Epithelial cell of proximal tubule (primary cell): Measurements from ENCODE around the gene MAML2. TPM values are rescaled to one million over a fixed set of nuclear protein-coding genes. Genes with fewer than 3 reads are reported as not detected.

Source experiments
- DNase-seq: peaks from one replicate; pipeline ENCODE4 v3.0.0-alpha.2; 2011; ENCODE audit warnings: low read depth
- H3K4me3 ChIP-seq: 2 replicates; pipeline ENCODE4 v1.5.1; 2011; ENCODE audit warnings: low read depth, mild to moderate bottlenecking, low read length
- total RNA-seq: library from RNA; depleted of rRNA; stranded (reverse); fragments of >200 nt; gene quantifications from 2 replicates; pipeline ENCODE4 v1.2.3, GENCODE V29; 2015
- TF ChIP-seq, protein P1 (sequence below): conservative IDR thresholded peaks from 2 replicates; pipeline ENCODE4 v1.5.1; 2012; ENCODE audit warnings: low read depth, mild to moderate bottlenecking, low read length

The MAML2 gene
- total RNA-seq, 1 donor from 2014 or later: 5.1 TPM

DNA sequence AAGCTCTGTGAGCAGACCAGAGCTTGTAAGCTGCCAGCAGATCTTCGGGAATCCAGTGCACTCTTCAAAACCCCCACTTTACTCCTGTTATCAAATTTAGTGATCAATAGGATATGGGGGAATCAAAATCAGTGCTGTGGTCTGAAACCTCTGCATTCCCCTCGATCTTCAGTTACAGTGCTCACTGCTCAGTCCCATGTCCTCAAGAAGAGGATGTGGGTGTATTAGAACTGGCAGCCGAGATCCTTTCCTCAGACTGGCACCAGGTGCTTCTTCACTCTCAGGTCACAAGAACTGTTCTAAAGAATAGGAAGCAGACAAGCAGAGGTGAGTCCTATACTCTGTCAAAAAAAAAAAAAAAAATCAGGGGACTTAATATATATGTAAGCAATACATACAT, 15.3 kb upstream of the MAML2 start:
- H3K4me3 ChIP-seq: no peak overlapping the region
- TF ChIP-seq, protein P1, sequence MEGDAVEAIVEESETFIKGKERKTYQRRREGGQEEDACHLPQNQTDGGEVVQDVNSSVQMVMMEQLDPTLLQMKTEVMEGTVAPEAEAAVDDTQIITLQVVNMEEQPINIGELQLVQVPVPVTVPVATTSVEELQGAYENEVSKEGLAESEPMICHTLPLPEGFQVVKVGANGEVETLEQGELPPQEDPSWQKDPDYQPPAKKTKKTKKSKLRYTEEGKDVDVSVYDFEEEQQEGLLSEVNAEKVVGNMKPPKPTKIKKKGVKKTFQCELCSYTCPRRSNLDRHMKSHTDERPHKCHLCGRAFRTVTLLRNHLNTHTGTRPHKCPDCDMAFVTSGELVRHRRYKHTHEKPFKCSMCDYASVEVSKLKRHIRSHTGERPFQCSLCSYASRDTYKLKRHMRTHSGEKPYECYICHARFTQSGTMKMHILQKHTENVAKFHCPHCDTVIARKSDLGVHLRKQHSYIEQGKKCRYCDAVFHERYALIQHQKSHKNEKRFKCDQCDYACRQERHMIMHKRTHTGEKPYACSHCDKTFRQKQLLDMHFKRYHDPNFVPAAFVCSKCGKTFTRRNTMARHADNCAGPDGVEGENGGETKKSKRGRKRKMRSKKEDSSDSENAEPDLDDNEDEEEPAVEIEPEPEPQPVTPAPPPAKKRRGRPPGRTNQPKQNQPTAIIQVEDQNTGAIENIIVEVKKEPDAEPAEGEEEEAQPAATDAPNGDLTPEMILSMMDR: no peak

DNA sequence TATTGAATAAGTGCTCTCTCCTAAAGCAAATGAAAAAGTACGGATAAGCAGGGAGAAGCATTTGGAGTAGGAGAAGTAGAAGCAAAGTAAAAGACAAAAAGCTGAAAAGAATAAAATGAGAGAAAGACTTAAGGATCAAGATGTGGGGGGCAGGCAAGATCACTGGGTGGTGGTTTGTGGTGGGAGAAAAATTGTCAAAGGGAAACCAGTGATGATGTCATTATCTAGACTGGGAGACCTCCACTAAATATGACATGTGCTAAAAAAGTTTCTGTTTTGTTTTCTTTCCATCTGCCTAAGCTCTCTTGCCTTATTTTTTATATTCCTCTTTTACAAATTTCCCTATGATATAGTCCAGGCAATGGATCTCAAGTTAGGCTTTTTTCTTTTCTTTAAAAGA, 14.8 kb upstream of the MAML2 start:
- H3K4me3 ChIP-seq: no peak overlapping the region
- TF ChIP-seq, protein P1: no peak
- no peak for DNase-seq

More for the DNA sequence above, 15.3 kb upstream of the MAML2 start:
- DNase-seq: no peak

DNA sequence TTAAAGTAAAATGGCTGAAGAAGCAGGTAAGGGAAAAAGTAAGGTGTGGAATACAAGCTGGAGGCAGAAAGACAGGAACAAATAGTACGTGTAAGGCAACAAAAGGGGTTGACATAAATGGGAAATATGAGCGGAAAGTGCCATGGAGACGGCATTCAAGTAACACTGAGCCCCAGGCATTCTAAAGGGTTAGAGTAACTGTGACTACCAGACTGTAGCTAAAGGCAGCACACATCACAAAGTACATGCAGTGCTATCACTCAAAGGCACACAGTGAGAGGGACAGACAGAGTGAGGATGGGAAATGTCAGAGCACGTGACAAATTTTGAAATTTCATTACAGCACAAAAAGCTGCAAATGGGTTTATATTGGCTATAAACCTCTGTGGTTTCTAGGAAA, 13.9 kb upstream of the MAML2 start:
- DNase-seq: no peak
- H3K4me3 ChIP-seq: no peak overlapping the region
- TF ChIP-seq, protein P1: no peak

DNA sequence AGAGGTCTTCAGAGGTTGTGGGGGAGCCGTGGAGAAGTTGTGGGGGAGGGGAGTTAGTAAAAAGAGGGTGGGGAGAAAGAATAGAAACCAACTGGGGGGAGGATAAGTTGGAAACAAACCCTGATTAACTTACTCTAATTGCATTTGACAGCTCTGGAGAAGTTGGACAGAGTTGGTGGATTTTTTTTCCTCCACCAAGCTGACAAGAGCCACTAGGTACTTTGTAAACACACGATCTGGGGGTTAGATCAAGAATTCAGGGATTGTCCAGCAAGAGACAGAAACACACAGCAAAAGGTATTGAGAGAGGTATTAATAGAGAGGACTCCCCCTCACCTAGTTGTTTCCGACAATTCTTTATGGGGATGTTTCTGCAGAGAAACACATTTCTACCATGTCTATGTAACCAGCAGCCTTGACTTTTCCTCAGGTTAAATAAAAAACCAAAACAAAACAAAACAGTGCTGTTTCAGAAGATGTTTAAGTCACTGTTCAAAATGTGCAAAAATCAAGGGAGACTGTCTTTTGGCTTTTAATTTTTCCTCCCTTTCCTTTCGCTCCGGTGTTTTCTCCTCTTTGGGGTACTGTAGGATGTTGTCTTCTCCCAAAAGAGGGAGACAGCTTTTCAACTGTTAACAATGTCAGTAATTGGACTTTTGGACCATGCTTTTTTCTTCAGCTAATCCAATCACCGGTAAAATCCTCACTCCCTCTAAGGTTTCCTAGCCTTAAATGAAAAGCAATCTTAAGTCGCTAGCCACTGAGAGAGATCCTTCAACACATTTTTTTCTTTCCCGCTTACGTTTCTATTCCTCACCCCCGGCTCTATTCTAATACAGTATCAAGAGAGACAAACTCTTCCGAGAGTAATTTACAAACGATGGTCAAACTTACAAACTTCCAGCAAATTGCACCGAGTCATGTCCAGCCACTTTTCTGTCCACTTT, 708 bp downstream of the MAML2 start:
- no peak for DNase-seq
- H3K4me3 ChIP-seq: peak overlapping the region; percentile 74
- TF ChIP-seq, protein P1: no peak

DNA sequence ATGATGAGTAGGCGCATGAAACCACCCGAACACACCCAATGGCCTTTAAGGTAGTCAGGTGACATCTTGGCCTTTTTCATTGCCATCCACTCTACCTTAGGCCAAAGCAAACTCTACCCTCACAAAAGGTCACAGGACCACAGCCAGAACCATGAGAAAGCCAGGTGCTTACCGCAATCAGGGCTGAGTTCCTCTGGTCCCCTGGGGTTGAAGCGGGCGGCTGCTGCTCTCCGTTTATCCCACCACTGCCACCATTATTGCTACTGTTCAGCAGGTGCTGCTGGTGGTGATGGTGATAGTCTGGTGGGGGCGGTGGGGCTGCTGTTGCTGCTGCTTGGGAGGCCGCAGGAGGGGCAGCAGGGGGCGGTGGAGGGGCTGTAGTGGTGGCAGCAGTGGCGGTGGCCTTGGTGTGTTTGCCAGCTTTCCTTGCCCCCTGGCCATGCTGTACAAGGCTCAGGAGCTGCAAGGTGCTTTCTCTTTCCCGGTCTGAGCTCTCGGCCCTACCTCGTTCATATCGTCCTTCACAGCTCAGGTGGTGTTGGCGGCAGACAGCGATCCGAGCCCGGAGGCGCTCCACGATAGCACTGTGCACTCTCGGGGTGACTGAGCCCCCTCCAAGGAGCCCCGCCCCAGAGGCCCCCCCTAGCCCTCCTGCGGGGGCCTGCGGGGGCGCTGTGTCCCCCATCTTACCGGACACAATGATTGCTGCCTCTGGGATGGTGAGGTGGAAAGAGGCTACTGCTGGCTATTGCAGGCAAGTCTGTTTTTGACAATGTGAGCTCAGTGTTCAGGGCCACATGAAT, 1.6 kb downstream of the MAML2 start:
- DNase-seq: no peak
- H3K4me3 ChIP-seq: peak overlapping the region; percentile 74
- TF ChIP-seq, protein P1: peak; percentile 66

DNA sequence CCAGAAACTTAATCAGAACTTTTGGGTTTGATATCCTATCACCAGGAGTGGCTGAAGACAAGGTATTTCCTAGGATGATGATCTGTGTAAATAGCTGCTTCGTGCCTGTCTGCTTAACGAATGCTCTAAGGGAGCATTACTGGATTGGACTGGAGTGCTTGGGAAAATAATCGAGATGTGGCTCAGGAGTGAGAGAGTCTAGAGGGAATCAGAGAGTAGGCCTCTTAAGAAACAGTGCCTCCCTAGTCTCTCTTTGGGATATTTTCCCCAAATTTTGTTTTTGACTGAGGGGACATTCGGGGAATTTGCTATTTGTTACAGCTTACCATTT, 2.5 kb downstream of the MAML2 start:
- peak overlapping the region; percentile 74 for H3K4me3 ChIP-seq
- TF ChIP-seq, protein P1: no peak
- no peak for DNase-seq
